CD8-positive, alpha-beta memory T cell (primary cell): ENCODE results near the gene ITGAX. TPM values are rescaled to one million over a fixed set of nuclear protein-coding genes. Genes with fewer than 3 reads are reported as not detected.
A peak's percentile ranks its signal among the peaks of the same experiment; 100 is the strongest.

Experiments
- CTCF ChIA-PET: fragments of 350-600 bp; sonication (Branson Sonifier 250); formaldehyde crosslinking; loops from one replicate; lab custom pipeline; 2021; ENCODE audit warnings: antibody characterized with exemption; lab: Charles Lee
- POLR2A ChIA-PET: fragments of 350-600 bp; sonication (Branson Sonifier 250); formaldehyde crosslinking; loops from one replicate; lab custom pipeline; 2021; ENCODE audit warnings: antibody characterized with exemption; lab: Charles Lee
- DNase-seq, 5 donors: peaks; one replicate each; pipeline versions ENCODE4 v3.0.0 to v3.0.0-alpha.2; 2020 to 2022; ENCODE audit warnings: mixed read lengths in 1 of 5
- H3K27ac ChIP-seq: one replicate; pipeline ENCODE4 v1.7.0; 2013; ENCODE audit warnings: low read depth, mild to moderate bottlenecking, low read length, moderate library complexity
- H3K27me3 ChIP-seq: 2 replicates; pipeline ENCODE4 v1.7.0; 2013; ENCODE audit warnings: low read length, mild to moderate bottlenecking; ENCODE audit not compliant: insufficient read depth, poor library complexity, severe bottlenecking
- H3K36me3 ChIP-seq: 2 replicates; pipeline ENCODE4 v1.7.0; 2013; ENCODE audit warnings: mild to moderate bottlenecking, low read length, moderate library complexity; ENCODE audit not compliant: insufficient read depth
- H3K4me1 ChIP-seq: 2 replicates; pipeline ENCODE4 v1.7.0; 2013; ENCODE audit warnings: mild to moderate bottlenecking, low read length, moderate library complexity; ENCODE audit not compliant: insufficient read depth
- H3K4me3 ChIP-seq: 2 replicates; pipeline ENCODE4 v1.7.0; 2013; ENCODE audit warnings: mild to moderate bottlenecking, low read length
- H3K9me3 ChIP-seq: 2 replicates; pipeline ENCODE4 v1.7.0; 2013; ENCODE audit warnings: mild to moderate bottlenecking, low read length
- H3K27ac Mint-ChIP-seq, 8 donors: one replicate each; pipeline ENCODE4 v1.8.0; 2020 to 2021; ENCODE audit warnings: mixed read lengths in 8 of 8, mild to moderate bottlenecking in 6 of 8, inconsistent platforms in 3 of 8, moderate library complexity in 3 of 8
- H3K27me3 Mint-ChIP-seq, 2 donors: one replicate each; pipeline ENCODE4 v1.8.0; 2020 to 2021; ENCODE audit warnings: mixed read lengths in 2 of 2, mild to moderate bottlenecking in 1 of 2, moderate library complexity in 1 of 2
- H3K36me3 Mint-ChIP-seq, 3 donors: one replicate each; pipeline ENCODE4 v1.8.0; 2020 to 2021; ENCODE audit warnings: mixed read lengths in 3 of 3, inconsistent platforms in 1 of 3, mild to moderate bottlenecking in 1 of 3
- H3K4me1 Mint-ChIP-seq, 3 donors: one replicate each; pipeline ENCODE4 v1.8.0; 2020 to 2021; ENCODE audit warnings: mixed read lengths in 3 of 3, inconsistent platforms in 1 of 3, mild to moderate bottlenecking in 1 of 3
- H3K4me3 Mint-ChIP-seq, 7 donors: one replicate each; pipeline ENCODE4 v1.8.0; 2020 to 2021; ENCODE audit warnings: mixed read lengths in 7 of 7, mild to moderate bottlenecking in 6 of 7, moderate library complexity in 4 of 7, inconsistent platforms in 2 of 7
- H3K9me3 Mint-ChIP-seq, 5 donors: one replicate each; pipeline ENCODE4 v1.8.0; 2020 to 2022; ENCODE audit warnings: mixed read lengths in 5 of 5, mild to moderate bottlenecking in 3 of 5, moderate library complexity in 2 of 5, inconsistent platforms in 1 of 5
- polyA plus RNA-seq: library from polyadenylated mRNA; unstranded; fragments of 300-500 nt; fragmentation: Illumina TruSeq; gene quantifications from one replicate; pipeline ENCODE4 v1.2.3, GENCODE V29; 2021
- total RNA-seq, 2 experiments: library from RNA; stranded (reverse); gene quantifications; one replicate each; pipeline ENCODE4 v1.2.3, GENCODE V29; 2021

Gene ITGAX
- total and polyA plus RNA-seq, 3 experiments from 2014 or later, result 0.46 to 2.7 (median 2.1) TPM

DNA sequence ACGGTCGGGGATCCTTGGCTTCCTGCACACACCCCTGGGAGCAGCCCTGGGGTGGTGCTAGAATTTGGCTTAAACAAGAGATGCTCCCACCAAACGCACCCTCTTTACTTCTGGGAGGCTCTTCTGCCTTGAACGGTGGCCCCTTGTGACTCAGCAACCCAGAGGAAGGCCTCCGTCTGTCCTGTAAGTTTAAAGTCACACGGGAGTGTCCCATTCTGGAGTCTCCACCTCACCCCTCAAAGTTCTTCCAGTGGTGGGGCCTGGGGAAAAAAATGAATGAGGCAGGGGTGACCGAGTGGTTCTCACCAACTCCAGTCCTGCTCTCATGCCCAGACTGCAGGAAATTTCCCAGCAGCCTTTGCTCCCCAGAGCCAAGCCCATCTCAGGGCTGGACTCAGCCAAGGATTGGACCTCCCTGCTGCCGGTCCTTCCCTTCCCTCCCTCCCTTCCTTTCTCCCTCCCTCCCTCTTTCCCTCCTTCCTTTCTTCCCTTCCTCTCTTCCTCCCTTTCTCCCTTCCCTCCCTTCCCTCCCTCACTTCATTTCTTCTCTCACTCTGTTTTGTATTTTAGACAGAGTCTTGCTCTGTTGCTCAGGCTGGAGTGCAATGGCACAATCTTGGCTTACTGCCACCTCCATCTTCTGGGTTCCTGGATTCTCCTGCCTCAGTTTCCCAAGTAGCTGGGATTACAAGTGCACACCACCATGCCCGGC, 49.5 kb downstream of the ITGAX start:
- Histone ChIP-seq H3K4me1 (peaks cover 11% of the 10 kb centered on the region), H3K9me3 (no peaks in the 10 kb centered on the region), H3K36me3 (no peaks in the 10 kb centered on the region), H3K4me3 (no peak overlapping the region), H3K27me3 (no peaks in the 10 kb centered on the region), H3K27ac (no peak overlapping the region)
- Mint-ChIP-seq H3K9me3 (peaks cover 2 to 8% (median 5%) of the 10 kb centered on the region in 5 donors), H3K27me3 (peaks cover 3% of the 10 kb centered on the region in 2 donors), H3K36me3 (no peaks in the 10 kb centered on the region), H3K4me3 (no peak overlapping the region), H3K4me1 (peaks cover 16 to 30% (median 19%) of the 10 kb centered on the region in 3 donors), H3K27ac (peak overlapping the region in 1 of 8 donors; percentile 96)
- DNase-seq, result no peak
- POLR2A ChIA-PET, result no interaction called here
- CTCF ChIA-PET, result interaction anchor here (1.9 kb wide), 1 partner anchor 22 kb away, joined by 5 read pairs; no protein-coding TSS in a partner anchor

- no peaks in the 10 kb centered on the region for H3K9me3 Mint-ChIP-seq
- H3K4me3 Mint-ChIP-seq, result peak overlapping the region in 1 of 7 donors; percentile 6
- CTCF ChIA-PET, result interaction anchor here (0.7 kb wide), 1 partner anchor 210 kb away, joined by 3 read pairs; no protein-coding TSS in a partner anchor
- peaks cover 4 to 7% (median 7%) of the 10 kb centered on the region in 3 donors for H3K4me1 Mint-ChIP-seq
- peaks cover 1 to 3% of the 10 kb centered on the region in 2 donors for H3K27me3 Mint-ChIP-seq
- Histone ChIP-seq H3K9me3 (no peaks in the 10 kb centered on the region), H3K27ac (no peak overlapping the region), H3K27me3 (no peaks in the 10 kb centered on the region), H3K4me1 (peaks cover 7% of the 10 kb centered on the region), H3K4me3 (no peak overlapping the region), H3K36me3 (no peaks in the 10 kb centered on the region)
- peak overlapping the region in 1 of 8 donors; percentile 58 for H3K27ac Mint-ChIP-seq
- POLR2A ChIA-PET, result no interaction called here
- H3K36me3 Mint-ChIP-seq, result no peaks in the 10 kb centered on the region
- no peak for DNase-seq
Measured at GRCh38 chr16:31407406-31407805, 52.4 kb downstream of the ITGAX start.

DNA sequence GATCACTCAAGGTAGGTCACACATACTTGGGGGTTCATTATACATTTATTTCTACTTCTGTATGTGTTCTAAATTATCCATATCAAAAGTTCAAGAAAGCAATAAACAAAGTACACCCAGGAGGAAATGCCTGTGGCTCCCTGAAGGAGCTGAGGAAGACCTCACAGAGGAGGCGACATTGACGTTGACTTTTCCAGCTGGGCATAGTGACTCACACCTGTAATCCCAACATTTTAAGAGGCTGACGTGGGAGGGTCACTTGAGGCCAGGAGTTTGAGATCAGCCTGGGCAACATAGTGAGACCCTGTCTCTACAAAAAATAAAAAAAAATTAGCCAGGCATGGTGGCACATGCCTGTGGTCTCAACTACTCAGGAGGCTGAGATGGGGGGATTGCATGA, 54.5 kb downstream of the ITGAX start:
- ChIA-PET POLR2A (no interaction called here), CTCF (no interaction called here)
- no peak for DNase-seq
- H3K36me3 ChIP-seq, result no peaks in the 10 kb centered on the region
- no peaks in the 10 kb centered on the region for H3K9me3 Mint-ChIP-seq
- H3K27ac ChIP-seq, result no peak overlapping the region
- peaks cover 5% of the 10 kb centered on the region for H3K4me1 ChIP-seq
- peaks cover 1 to 3% of the 10 kb centered on the region in 2 donors for H3K27me3 Mint-ChIP-seq
- peaks cover 7 to 9% (median 9%) of the 10 kb centered on the region in 3 donors for H3K4me1 Mint-ChIP-seq
- H3K36me3 Mint-ChIP-seq, result no peaks in the 10 kb centered on the region
- no peak overlapping the region for H3K4me3 Mint-ChIP-seq
- no peaks in the 10 kb centered on the region for H3K9me3 ChIP-seq
- no peak overlapping the region for H3K4me3 ChIP-seq
- no peak overlapping the region for H3K27ac Mint-ChIP-seq
- no peaks in the 10 kb centered on the region for H3K27me3 ChIP-seq

DNA sequence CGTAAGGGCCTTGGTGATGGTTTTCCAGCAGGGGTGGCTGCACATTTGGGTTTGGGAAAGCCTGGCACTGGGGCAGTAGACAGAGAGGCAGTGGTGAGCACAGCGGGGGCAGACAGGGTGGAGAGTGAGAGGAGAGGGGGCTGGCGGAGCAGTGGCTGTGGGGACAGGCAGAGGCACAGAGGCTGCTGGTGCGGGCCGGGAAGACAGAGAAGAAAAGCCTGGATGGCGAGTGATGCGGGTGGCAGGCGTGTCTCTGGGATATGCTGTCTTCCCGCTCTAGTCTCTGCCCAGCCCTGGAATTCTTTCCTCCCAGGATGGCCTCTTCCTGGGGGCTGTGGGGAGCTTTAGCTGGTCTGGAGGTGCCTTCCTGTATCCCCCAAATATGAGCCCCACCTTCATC, 55.1 kb downstream of the ITGAX start:
- Histone ChIP-seq H3K36me3 (no peaks in the 10 kb centered on the region), H3K4me1 (peaks cover 11% of the 10 kb centered on the region), H3K27ac (no peak overlapping the region), H3K27me3 (no peaks in the 10 kb centered on the region), H3K9me3 (no peaks in the 10 kb centered on the region), H3K4me3 (no peak overlapping the region)
- ChIA-PET CTCF (no interaction called here), POLR2A (no interaction called here)
- DNase-seq, result no peak
- Mint-ChIP-seq H3K9me3 (no peaks in the 10 kb centered on the region), H3K27ac (peak overlapping the region in 1 of 8 donors; percentile 71), H3K4me3 (no peak overlapping the region), H3K27me3 (peaks cover 1 to 3% of the 10 kb centered on the region in 2 donors), H3K4me1 (peaks cover 14 to 15% (median 15%) of the 10 kb centered on the region in 3 donors), H3K36me3 (no peaks in the 10 kb centered on the region)

- H3K27me3 ChIP-seq, result no peaks in the 10 kb centered on the region
- CTCF ChIA-PET, result no interaction called here
- peaks cover 23 to 26% (median 25%) of the 10 kb centered on the region in 3 donors for H3K4me1 Mint-ChIP-seq
- no peaks in the 10 kb centered on the region for H3K9me3 ChIP-seq
- DNase-seq, result no peak
- H3K27ac Mint-ChIP-seq, result peak overlapping the region in 1 of 8 donors; percentile 58
- H3K27me3 Mint-ChIP-seq, result peaks cover 1 to 3% of the 10 kb centered on the region in 2 donors
- POLR2A ChIA-PET, result no interaction called here
- no peak overlapping the region for H3K4me3 Mint-ChIP-seq
- no peaks in the 10 kb centered on the region for H3K9me3 Mint-ChIP-seq
- peaks cover 15% of the 10 kb centered on the region for H3K4me1 ChIP-seq
- H3K36me3 Mint-ChIP-seq, result no peaks in the 10 kb centered on the region
- no peaks in the 10 kb centered on the region for H3K36me3 ChIP-seq
- H3K27ac ChIP-seq, result no peak overlapping the region
- no peak overlapping the region for H3K4me3 ChIP-seq
Measured at GRCh38 chr16:31411024-31411844, 56.3 kb downstream of the ITGAX start.

DNA sequence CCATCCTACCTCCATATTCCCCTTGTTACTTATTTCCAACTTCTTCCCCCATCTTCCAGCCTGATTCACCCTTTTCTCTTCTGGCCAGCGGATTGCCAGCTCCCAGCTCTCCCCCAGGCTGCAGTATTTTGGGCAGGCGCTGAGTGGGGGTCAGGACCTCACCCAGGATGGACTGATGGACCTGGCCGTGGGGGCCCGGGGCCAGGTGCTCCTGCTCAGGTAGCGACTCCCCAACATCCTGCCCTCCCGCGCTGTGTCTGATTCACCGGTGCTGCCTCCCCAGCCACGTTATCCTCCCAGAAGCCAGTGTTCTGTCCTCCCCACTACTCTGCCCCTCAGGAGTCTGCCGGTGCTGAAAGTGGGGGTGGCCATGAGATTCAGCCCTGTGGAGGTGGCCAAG, 57.8 kb downstream of the ITGAX start:
- peaks cover 1 to 3% of the 10 kb centered on the region in 2 donors for H3K27me3 Mint-ChIP-seq
- no peaks in the 10 kb centered on the region for H3K36me3 Mint-ChIP-seq
- Histone ChIP-seq H3K27ac (no peak overlapping the region), H3K9me3 (no peaks in the 10 kb centered on the region), H3K36me3 (no peaks in the 10 kb centered on the region), H3K27me3 (no peaks in the 10 kb centered on the region), H3K4me1 (peaks cover 15% of the 10 kb centered on the region), H3K4me3 (no peak overlapping the region)
- peaks cover 29 to 33% (median 32%) of the 10 kb centered on the region in 3 donors for H3K4me1 Mint-ChIP-seq
- H3K9me3 Mint-ChIP-seq, result no peaks in the 10 kb centered on the region
- no peak overlapping the region for H3K4me3 Mint-ChIP-seq
- DNase-seq, result no peak
- ChIA-PET CTCF (interaction anchor here (0.9 kb wide), 1 partner anchor 13 kb away, joined by 4 read pairs; no protein-coding TSS in a partner anchor), POLR2A (no interaction called here)
- H3K27ac Mint-ChIP-seq, result peak overlapping the region in 2 of 8 donors; percentile 10 to 64

- Mint-ChIP-seq H3K36me3 (peaks cover 0 to 4% (median 0%) of the 10 kb centered on the region in 3 donors), H3K9me3 (peaks cover 0 to 3% (median 0%) of the 10 kb centered on the region in 5 donors), H3K27ac (peak overlapping the region in 1 of 8 donors; percentile 65), H3K4me3 (no peak overlapping the region), H3K4me1 (peaks cover 29 to 38% (median 36%) of the 10 kb centered on the region in 3 donors), H3K27me3 (peaks cover 1 to 3% of the 10 kb centered on the region in 2 donors)
- H3K4me1 ChIP-seq, result peaks cover 15% of the 10 kb centered on the region
- H3K27me3 ChIP-seq, result no peaks in the 10 kb centered on the region
- no peak overlapping the region for H3K4me3 ChIP-seq
- H3K9me3 ChIP-seq, result no peaks in the 10 kb centered on the region
- H3K36me3 ChIP-seq, result no peaks in the 10 kb centered on the region
- no peak for DNase-seq
- CTCF ChIA-PET, result interaction anchor here (0.9 kb wide), 1 partner anchor 12 kb away, joined by 4 read pairs; no protein-coding TSS in a partner anchor
- POLR2A ChIA-PET, result no interaction called here
- H3K27ac ChIP-seq, result no peak overlapping the region
Measured at GRCh38 chr16:31413381-31413780, 58.4 kb downstream of the ITGAX start.
